T-helper 1 cell treated with Interleukin-12 subunit alpha and Interleukin-12 subunit beta and Interleukin-4 antibody, amounts not matched to agents 30 μg/mL and 1 μg/mL, for 36 hours (primary cell): ENCODE measurements around the gene FOXE1.

Source experiments
- H3K27ac Mint-ChIP-seq: one replicate; pipeline ENCODE4 v1.8.0; 2021; ENCODE audit warnings: mild to moderate bottlenecking, mixed read lengths
- H3K27me3 Mint-ChIP-seq: one replicate; pipeline ENCODE4 v1.8.0; 2021; ENCODE audit warnings: low read depth, mixed read lengths
- H3K36me3 Mint-ChIP-seq: one replicate; pipeline ENCODE4 v1.8.0; 2021; ENCODE audit warnings: low read depth, mixed read lengths
- H3K4me1 Mint-ChIP-seq: one replicate; pipeline ENCODE4 v1.8.0; 2021; ENCODE audit warnings: low read depth, mixed read lengths
- H3K4me3 Mint-ChIP-seq: one replicate; pipeline ENCODE4 v1.8.0; 2021; ENCODE audit warnings: mild to moderate bottlenecking, moderate library complexity, mixed read lengths
- H3K9me3 Mint-ChIP-seq: one replicate; pipeline ENCODE4 v1.8.0; 2021; ENCODE audit warnings: mixed read lengths

Gene FOXE1

GRCh38 chr9:97831843-97832636 is 21.0 kb upstream of the FOXE1 start:
- H3K9me3 Mint-ChIP-seq = no peaks in the 10 kb centered on the region
- H3K4me3 Mint-ChIP-seq = no peak overlapping the region
- no peaks in the 10 kb centered on the region for H3K4me1 Mint-ChIP-seq

GRCh38 chr9:97840521-97840920 is 12.5 kb upstream of the FOXE1 start:
- no peaks in the 10 kb centered on the region for H3K9me3 Mint-ChIP-seq
- no peak overlapping the region for H3K4me3 Mint-ChIP-seq
- H3K36me3 Mint-ChIP-seq = no peaks in the 10 kb centered on the region
- H3K4me1 Mint-ChIP-seq = no peaks in the 10 kb centered on the region
- H3K27ac Mint-ChIP-seq = no peak overlapping the region
- peaks cover 71% of the 10 kb centered on the region for H3K27me3 Mint-ChIP-seq

More at GRCh38 chr9:97831843-97832636, 21.0 kb upstream of the FOXE1 start:
- Mint-ChIP-seq H3K27me3 (peaks cover 44% of the 10 kb centered on the region), H3K36me3 (no peaks in the 10 kb centered on the region), H3K27ac (no peak overlapping the region)

- Mint-ChIP-seq H3K4me3 (no peak overlapping the region), H3K4me1 (no peaks in the 10 kb centered on the region), H3K27ac (no peak overlapping the region), H3K9me3 (no peaks in the 10 kb centered on the region), H3K27me3 (peaks cover 72% of the 10 kb centered on the region), H3K36me3 (no peaks in the 10 kb centered on the region)
Measured at GRCh38 chr9:97842960-97843359, 10.1 kb upstream of the FOXE1 start.

GRCh38 chr9:97845130-97845529 is 7.9 kb upstream of the FOXE1 start:
- H3K4me1 Mint-ChIP-seq = peaks cover 10% of the 10 kb centered on the region
- H3K4me3 Mint-ChIP-seq = no peak overlapping the region
- H3K9me3 Mint-ChIP-seq = no peaks in the 10 kb centered on the region
- H3K27ac Mint-ChIP-seq = no peak overlapping the region
- peaks cover 83% of the 10 kb centered on the region for H3K27me3 Mint-ChIP-seq
- H3K36me3 Mint-ChIP-seq = no peaks in the 10 kb centered on the region

GRCh38 chr9:97845763-97846162 is 7.3 kb upstream of the FOXE1 start:
- no peak overlapping the region for H3K27ac Mint-ChIP-seq
- H3K36me3 Mint-ChIP-seq = no peaks in the 10 kb centered on the region

GRCh38 chr9:97846347-97846746 is 6.7 kb upstream of the FOXE1 start:
- H3K9me3 Mint-ChIP-seq = no peaks in the 10 kb centered on the region
- H3K36me3 Mint-ChIP-seq = no peaks in the 10 kb centered on the region
- peaks cover 14% of the 10 kb centered on the region for H3K4me1 Mint-ChIP-seq
- no peak overlapping the region for H3K27ac Mint-ChIP-seq
- no peak overlapping the region for H3K4me3 Mint-ChIP-seq
- H3K27me3 Mint-ChIP-seq = peaks cover 83% of the 10 kb centered on the region

More at GRCh38 chr9:97845763-97846162, 7.3 kb upstream of the FOXE1 start:
- Mint-ChIP-seq H3K27me3 (peaks cover 83% of the 10 kb centered on the region), H3K9me3 (no peaks in the 10 kb centered on the region), H3K4me1 (peaks cover 12% of the 10 kb centered on the region), H3K4me3 (no peak overlapping the region)

GRCh38 chr9:97847474-97848214 is 5.4 kb upstream of the FOXE1 start:
- peak overlapping the region; percentile 16 for H3K4me3 Mint-ChIP-seq
- no peaks in the 10 kb centered on the region for H3K9me3 Mint-ChIP-seq
- no peaks in the 10 kb centered on the region for H3K36me3 Mint-ChIP-seq
- H3K27ac Mint-ChIP-seq = no peak overlapping the region
- peaks cover 90% of the 10 kb centered on the region for H3K27me3 Mint-ChIP-seq
- peaks cover 14% of the 10 kb centered on the region for H3K4me1 Mint-ChIP-seq

GRCh38 chr9:97848215-97848479 is 4.9 kb upstream of the FOXE1 start:
- Mint-ChIP-seq H3K27ac (no peak overlapping the region), H3K4me3 (peak overlapping the region; percentile 21), H3K36me3 (no peaks in the 10 kb centered on the region), H3K9me3 (no peaks in the 10 kb centered on the region), H3K27me3 (peaks cover 87% of the 10 kb centered on the region), H3K4me1 (peaks cover 14% of the 10 kb centered on the region)

GRCh38 chr9:97848480-97849237 is 4.4 kb upstream of the FOXE1 start:
- Mint-ChIP-seq H3K36me3 (no peaks in the 10 kb centered on the region), H3K27me3 (peaks cover 85% of the 10 kb centered on the region), H3K9me3 (no peaks in the 10 kb centered on the region), H3K4me3 (peak overlapping the region; percentile 61), H3K4me1 (peaks cover 14% of the 10 kb centered on the region), H3K27ac (no peak overlapping the region)

- Mint-ChIP-seq H3K27ac (no peak overlapping the region), H3K4me1 (peaks cover 16% of the 10 kb centered on the region), H3K4me3 (no peak overlapping the region), H3K9me3 (no peaks in the 10 kb centered on the region), H3K27me3 (peaks cover 89% of the 10 kb centered on the region), H3K36me3 (no peaks in the 10 kb centered on the region)
Measured at GRCh38 chr9:97849980-97850379, 3.0 kb upstream of the FOXE1 start.

- Mint-ChIP-seq H3K36me3 (no peaks in the 10 kb centered on the region), H3K4me3 (no peak overlapping the region), H3K27me3 (peaks cover 89% of the 10 kb centered on the region), H3K27ac (no peak overlapping the region), H3K4me1 (peaks cover 16% of the 10 kb centered on the region), H3K9me3 (no peaks in the 10 kb centered on the region)
Measured at GRCh38 chr9:97850746-97851445, 2.1 kb upstream of the FOXE1 start.

- Mint-ChIP-seq H3K36me3 (no peaks in the 10 kb centered on the region), H3K4me1 (peaks cover 16% of the 10 kb centered on the region), H3K27me3 (peaks cover 89% of the 10 kb centered on the region), H3K4me3 (no peak overlapping the region), H3K9me3 (no peaks in the 10 kb centered on the region), H3K27ac (no peak overlapping the region)
Measured at GRCh38 chr9:97851446-97851883, 1.6 kb upstream of the FOXE1 start.

- H3K9me3 Mint-ChIP-seq = no peaks in the 10 kb centered on the region
- H3K27me3 Mint-ChIP-seq = peaks cover 89% of the 10 kb centered on the region
- peaks cover 16% of the 10 kb centered on the region for H3K4me1 Mint-ChIP-seq
- no peak overlapping the region for H3K4me3 Mint-ChIP-seq
- peak overlapping the region; percentile 39 for H3K27ac Mint-ChIP-seq
- H3K36me3 Mint-ChIP-seq = no peaks in the 10 kb centered on the region
Measured at GRCh38 chr9:97852001-97852398, 1.0 kb upstream of the FOXE1 start.

- H3K27ac Mint-ChIP-seq = peak overlapping the region; percentile 39
- peak overlapping the region; percentile 53 for H3K4me3 Mint-ChIP-seq
- peaks cover 89% of the 10 kb centered on the region for H3K27me3 Mint-ChIP-seq
- no peaks in the 10 kb centered on the region for H3K9me3 Mint-ChIP-seq
- H3K36me3 Mint-ChIP-seq = no peaks in the 10 kb centered on the region
- peaks cover 16% of the 10 kb centered on the region for H3K4me1 Mint-ChIP-seq
Measured at GRCh38 chr9:97852399-97853055, 499 bp upstream of the FOXE1 start.
